ENCODE results near the gene FAM241B. TPM values are rescaled to one million over a fixed set of nuclear protein-coding genes. Genes with fewer than 3 reads are reported as not detected.

The FAM241B gene
- total and polyA plus RNA-seq, 2 donors from 2014 or later = 7.6 to 23.7 TPM

DNA sequence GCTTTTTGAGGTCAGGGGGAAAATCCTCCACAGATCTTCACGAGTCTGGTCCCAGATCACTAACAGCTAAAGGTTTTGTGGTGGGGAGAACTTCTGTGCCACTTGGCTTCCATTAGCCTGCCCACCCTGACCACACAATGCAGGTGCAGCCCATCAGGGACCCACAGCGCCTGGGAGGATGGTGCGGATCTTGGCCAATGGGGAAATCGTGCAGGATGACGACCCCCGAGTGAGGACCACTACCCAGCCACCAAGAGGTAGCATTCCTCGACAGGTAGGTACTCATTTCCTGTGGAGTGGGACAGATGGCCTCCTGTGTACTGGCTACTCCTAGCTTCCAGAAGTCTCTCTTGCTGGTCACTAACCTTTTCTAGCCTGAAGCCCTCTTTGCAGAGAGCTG is 1.5 kb downstream of the FAM241B start:
- FAIRE-seq (no peak), DNase-seq (peak in 1 of 5 donors; percentile 7)
- Histone ChIP-seq H3K27ac (ENCODE audit: low read depth in 2 of 2, low read length in 2 of 2) (no peak overlapping the region), H3K36me3 (ENCODE audit: control insufficient read depth in 2 of 3, insufficient read depth in 3 of 3, low read length in 3 of 3) (no peaks in the 10 kb centered on the region), H3K9me3 (ENCODE audit: control insufficient read depth in 2 of 3, insufficient read depth in 1 of 3, low read length in 3 of 3) (no peaks in the 10 kb centered on the region), H3K9ac (ENCODE audit: low read length in 3 of 3) (no peak overlapping the region), H3K4me3 (ENCODE audit: low read length in 3 of 3) (no peak overlapping the region), H3K4me1 (ENCODE audit: control insufficient read depth in 2 of 3, insufficient read depth in 2 of 3, low read depth in 1 of 3, low read length in 3 of 3) (peaks cover 0 to 4% (median 0%) of the 10 kb centered on the region in 3 donors), H3K27me3 (ENCODE audit: control insufficient read depth, insufficient read depth, low read length) (no peaks in the 10 kb centered on the region)
- intact Hi-C loops (cut with DNase I) = no loop called here
- TF ChIP-seq, protein P1, sequence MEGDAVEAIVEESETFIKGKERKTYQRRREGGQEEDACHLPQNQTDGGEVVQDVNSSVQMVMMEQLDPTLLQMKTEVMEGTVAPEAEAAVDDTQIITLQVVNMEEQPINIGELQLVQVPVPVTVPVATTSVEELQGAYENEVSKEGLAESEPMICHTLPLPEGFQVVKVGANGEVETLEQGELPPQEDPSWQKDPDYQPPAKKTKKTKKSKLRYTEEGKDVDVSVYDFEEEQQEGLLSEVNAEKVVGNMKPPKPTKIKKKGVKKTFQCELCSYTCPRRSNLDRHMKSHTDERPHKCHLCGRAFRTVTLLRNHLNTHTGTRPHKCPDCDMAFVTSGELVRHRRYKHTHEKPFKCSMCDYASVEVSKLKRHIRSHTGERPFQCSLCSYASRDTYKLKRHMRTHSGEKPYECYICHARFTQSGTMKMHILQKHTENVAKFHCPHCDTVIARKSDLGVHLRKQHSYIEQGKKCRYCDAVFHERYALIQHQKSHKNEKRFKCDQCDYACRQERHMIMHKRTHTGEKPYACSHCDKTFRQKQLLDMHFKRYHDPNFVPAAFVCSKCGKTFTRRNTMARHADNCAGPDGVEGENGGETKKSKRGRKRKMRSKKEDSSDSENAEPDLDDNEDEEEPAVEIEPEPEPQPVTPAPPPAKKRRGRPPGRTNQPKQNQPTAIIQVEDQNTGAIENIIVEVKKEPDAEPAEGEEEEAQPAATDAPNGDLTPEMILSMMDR (IDR thresholded peaks at IDR 0.05; ENCODE audit: borderline replicate concordance, extremely low read depth, insufficient read depth) = no peak

DNA sequence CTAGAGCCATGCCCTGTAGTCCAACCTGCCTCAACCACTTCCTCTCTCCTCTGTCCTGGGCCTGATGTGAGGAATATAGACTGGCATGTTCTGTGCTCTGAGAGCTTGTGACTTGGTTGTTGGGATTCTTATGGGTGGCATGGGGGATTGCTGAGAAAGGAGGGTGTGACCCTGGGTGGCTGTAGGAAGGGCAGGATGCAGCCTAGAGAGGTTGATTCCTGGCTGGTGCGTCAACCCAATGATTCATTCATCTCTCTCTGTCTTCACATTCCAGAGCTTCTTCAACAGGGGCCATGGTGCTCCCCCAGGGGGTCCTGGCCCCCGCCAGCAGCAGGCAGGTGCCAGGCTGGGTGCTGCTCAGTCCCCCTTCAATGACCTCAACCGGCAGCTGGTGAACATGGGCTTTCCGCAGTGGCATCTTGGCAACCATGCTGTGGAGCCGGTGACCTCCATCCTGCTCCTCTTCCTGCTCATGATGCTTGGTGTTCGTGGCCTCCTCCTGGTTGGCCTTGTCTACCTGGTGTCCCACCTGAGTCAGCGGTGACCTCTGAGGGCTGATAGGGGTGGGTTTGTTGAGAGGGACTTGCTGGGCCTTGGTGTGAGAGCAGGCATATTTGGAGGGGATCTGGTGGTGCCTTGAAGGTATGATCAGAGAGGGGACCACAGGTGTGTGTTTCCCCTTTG is 2.6 kb downstream of the FAM241B start:
- TF ChIP-seq, protein P1 (IDR thresholded peaks at IDR 0.05; ENCODE audit: borderline replicate concordance, extremely low read depth, insufficient read depth) = no peak
- FAIRE-seq (no peak), DNase-seq (peak in 1 of 5 donors; percentile 3)
- Histone ChIP-seq H3K27ac (ENCODE audit: low read depth in 2 of 2, low read length in 2 of 2) (no peak overlapping the region), H3K27me3 (ENCODE audit: control insufficient read depth, insufficient read depth, low read length) (no peaks in the 10 kb centered on the region), H3K36me3 (ENCODE audit: control insufficient read depth in 2 of 3, insufficient read depth in 3 of 3, low read length in 3 of 3) (no peaks in the 10 kb centered on the region), H3K4me1 (ENCODE audit: control insufficient read depth in 2 of 3, insufficient read depth in 2 of 3, low read depth in 1 of 3, low read length in 3 of 3) (peaks cover 0 to 4% (median 0%) of the 10 kb centered on the region in 3 donors), H3K9me3 (ENCODE audit: control insufficient read depth in 2 of 3, insufficient read depth in 1 of 3, low read length in 3 of 3) (no peaks in the 10 kb centered on the region), H3K9ac (ENCODE audit: low read length in 3 of 3) (no peak overlapping the region), H3K4me3 (ENCODE audit: low read length in 3 of 3) (no peak overlapping the region)
- intact Hi-C loops (cut with DNase I) = no loop called here

DNA sequence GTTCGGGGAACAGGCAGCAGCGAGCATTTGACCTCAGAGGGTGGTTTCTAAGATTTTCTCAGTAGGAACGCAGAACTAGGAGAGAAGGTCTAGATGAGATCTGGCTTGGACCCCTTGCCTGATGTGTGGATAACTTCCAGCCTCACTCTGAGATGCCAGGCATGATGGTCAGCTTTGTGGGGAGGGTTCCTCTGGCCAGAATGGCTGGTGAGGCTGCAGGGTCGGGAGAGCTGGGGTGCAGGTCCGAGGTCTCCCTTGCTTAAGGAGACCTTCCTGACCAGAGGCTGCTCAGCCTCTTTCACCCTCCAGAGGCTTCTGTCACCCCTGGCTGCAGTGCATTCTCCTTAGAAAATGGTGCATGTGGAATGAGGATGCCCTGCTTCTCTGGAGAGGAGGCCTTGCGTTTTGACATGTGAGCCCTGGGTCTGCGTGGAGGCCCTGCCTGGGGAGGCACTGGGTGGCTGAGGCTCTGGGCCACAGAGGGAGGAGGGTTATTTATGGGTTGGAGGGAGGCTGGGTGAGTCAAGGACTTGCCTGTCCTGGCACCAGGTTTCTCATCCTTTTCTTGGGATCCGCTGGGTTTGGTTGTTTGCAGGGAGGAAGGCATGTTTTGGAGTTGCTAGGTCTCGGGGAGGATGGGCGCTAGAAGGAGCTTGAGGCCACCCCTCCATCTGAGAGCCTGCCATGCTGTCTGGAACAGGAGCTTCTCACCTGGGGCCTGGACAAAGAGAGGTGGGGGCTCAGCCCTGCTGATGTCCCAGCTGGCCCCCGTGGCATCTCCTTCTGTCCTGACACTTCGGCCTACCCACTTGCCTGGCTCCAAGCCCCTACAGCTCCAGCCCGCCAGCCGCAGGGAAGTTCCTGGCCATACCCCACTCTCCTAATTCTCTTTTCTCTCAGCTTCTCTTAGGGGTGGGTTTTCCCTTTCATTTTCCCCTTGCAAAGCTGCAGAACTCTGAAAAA is 3.9 kb downstream of the FAM241B start:
- FAIRE-seq = no peak
- DNase-seq = peak in 1 of 5 donors; percentile 3
- Histone ChIP-seq H3K27ac (ENCODE audit: low read depth in 2 of 2, low read length in 2 of 2) (no peak overlapping the region), H3K4me1 (ENCODE audit: control insufficient read depth in 2 of 3, insufficient read depth in 2 of 3, low read depth in 1 of 3, low read length in 3 of 3) (peaks cover 0 to 4% (median 0%) of the 10 kb centered on the region in 3 donors), H3K4me3 (ENCODE audit: low read length in 3 of 3) (no peak overlapping the region), H3K27me3 (ENCODE audit: control insufficient read depth, insufficient read depth, low read length) (no peaks in the 10 kb centered on the region), H3K9me3 (ENCODE audit: control insufficient read depth in 2 of 3, insufficient read depth in 1 of 3, low read length in 3 of 3) (no peaks in the 10 kb centered on the region), H3K36me3 (ENCODE audit: control insufficient read depth in 2 of 3, insufficient read depth in 3 of 3, low read length in 3 of 3) (no peaks in the 10 kb centered on the region), H3K9ac (ENCODE audit: low read length in 3 of 3) (no peak overlapping the region)
- intact Hi-C loops (cut with DNase I) = no loop called here
- TF ChIP-seq, protein P1 (IDR thresholded peaks at IDR 0.05; ENCODE audit: borderline replicate concordance, extremely low read depth, insufficient read depth) = no peak

Data from kidney (tissue), 14 donors.